Measurements from ENCODE around the gene PTPRCAP. TPM values are rescaled to one million over a fixed set of nuclear protein-coding genes. Genes with fewer than 3 reads are reported as not detected.
A peak's percentile ranks its signal among the peaks of the same experiment; 100 is the strongest.

PTPRCAP gene
- total RNA-seq, 2 donors from 2014 or later = 94.5 to 119 TPM

- H3K4me1 Mint-ChIP-seq (ENCODE audit: low read depth) = no peaks in the 10 kb centered on the region
These were observed 20.8 kb upstream of the PTPRCAP start for GRCh38 chr11:67458266-67458665.

GRCh38 chr11:67457453-67457852 is 20.0 kb upstream of the PTPRCAP start:
- no peak for DNase-seq
- Mint-ChIP-seq H3K27ac (no peak overlapping the region), H3K36me3 (ENCODE audit: insufficient read depth in 2 of 2) (no peaks in the 10 kb centered on the region), H3K4me3 (no peak overlapping the region), H3K4me1 (ENCODE audit: low read depth) (no peaks in the 10 kb centered on the region), H3K9me3 (no peaks in the 10 kb centered on the region), H3K27me3 (ENCODE audit: low read depth) (no peaks in the 10 kb centered on the region)
- ATAC-seq (replicated peaks in 1 of 2) = no peak

More at GRCh38 chr11:67458266-67458665, 20.8 kb upstream of the PTPRCAP start:
- no peak for DNase-seq
- Mint-ChIP-seq H3K27ac (no peak overlapping the region), H3K36me3 (ENCODE audit: insufficient read depth in 2 of 2) (no peaks in the 10 kb centered on the region), H3K27me3 (ENCODE audit: low read depth) (no peaks in the 10 kb centered on the region), H3K4me3 (no peak overlapping the region), H3K9me3 (no peaks in the 10 kb centered on the region)
- ATAC-seq (replicated peaks in 1 of 2) = no peak

GRCh38 chr11:67456068-67456705 is 18.7 kb upstream of the PTPRCAP start:
- H3K4me1 Mint-ChIP-seq (ENCODE audit: low read depth) = no peaks in the 10 kb centered on the region
- no peaks in the 10 kb centered on the region for H3K36me3 Mint-ChIP-seq (ENCODE audit: insufficient read depth in 2 of 2)
- H3K27me3 Mint-ChIP-seq (ENCODE audit: low read depth) = no peaks in the 10 kb centered on the region
- DNase-seq (no peak), ATAC-seq (replicated peaks in 1 of 2) (no peak)
- H3K9me3 Mint-ChIP-seq = no peaks in the 10 kb centered on the region
- no peak overlapping the region for H3K4me3 Mint-ChIP-seq
- H3K27ac Mint-ChIP-seq = no peak overlapping the region

DNA sequence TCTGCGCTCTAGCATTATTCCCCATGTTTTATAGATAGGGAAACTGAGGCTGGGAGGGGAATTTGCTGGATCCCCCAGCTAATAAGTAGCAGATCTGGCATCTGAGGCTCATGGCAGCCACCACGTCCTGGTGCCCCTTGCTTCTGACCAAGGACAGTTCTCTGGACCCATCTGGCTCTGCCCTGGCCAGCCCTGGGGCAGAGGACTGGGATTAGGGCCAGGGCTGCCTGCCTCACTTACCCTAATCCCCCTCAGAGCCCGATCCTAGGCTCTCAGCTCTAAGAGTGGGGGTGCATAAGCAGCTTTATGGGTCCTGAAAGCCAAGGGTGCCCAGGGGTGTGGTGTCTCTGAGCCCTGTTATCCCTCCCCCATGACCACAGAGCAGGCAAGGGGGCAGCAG is 17.6 kb upstream of the PTPRCAP start, which contains the start of gene CABP4:
Gene CABP4, plus strand, starts transcription at position 301 of the 400 bp plus-strand sequence. Its CDS starts 70 bp downstream, at position 371.
- no peaks in the 10 kb centered on the region for H3K27me3 Mint-ChIP-seq (ENCODE audit: low read depth)
- H3K27ac Mint-ChIP-seq = no peak within 1 kb of the TSS
- DNase-seq = no peak
- H3K4me3 Mint-ChIP-seq = no peak within 1 kb of the TSS
- H3K36me3 Mint-ChIP-seq (ENCODE audit: insufficient read depth in 2 of 2) = no peaks in the 10 kb centered on the region
- no peaks in the 10 kb centered on the region for H3K9me3 Mint-ChIP-seq
- peaks cover 2% of the 10 kb centered on the region for H3K4me1 Mint-ChIP-seq (ENCODE audit: low read depth)
- ATAC-seq (replicated peaks in 1 of 2) = no peak

GRCh38 chr11:67453816-67454732 is 16.6 kb upstream of the PTPRCAP start:
- DNase-seq (no peak), ATAC-seq (replicated peaks in 1 of 2) (no peak)
- H3K9me3 Mint-ChIP-seq = no peaks in the 10 kb centered on the region
- H3K36me3 Mint-ChIP-seq (ENCODE audit: insufficient read depth in 2 of 2) = no peaks in the 10 kb centered on the region
- no peaks in the 10 kb centered on the region for H3K27me3 Mint-ChIP-seq (ENCODE audit: low read depth)
- H3K4me3 Mint-ChIP-seq = no peak overlapping the region
- H3K27ac Mint-ChIP-seq = no peak overlapping the region
- peaks cover 10% of the 10 kb centered on the region for H3K4me1 Mint-ChIP-seq (ENCODE audit: low read depth)

GRCh38 chr11:67452141-67452952 is 14.9 kb upstream of the PTPRCAP start, which contains the start of gene GPR152:
GPR152 (minus strand) TSS chr11:67452729; CDS start chr11:67452724, 5 bp downstream.
- H3K9me3 Mint-ChIP-seq = no peaks in the 10 kb centered on the region
- no peak within 1 kb of the TSS for H3K27ac Mint-ChIP-seq
- DNase-seq (no peak), ATAC-seq (replicated peaks in 1 of 2) (no peak)
- H3K36me3 Mint-ChIP-seq (ENCODE audit: insufficient read depth in 2 of 2) = no peaks in the 10 kb centered on the region
- H3K4me3 Mint-ChIP-seq = no peak within 1 kb of the TSS
- H3K27me3 Mint-ChIP-seq (ENCODE audit: low read depth) = no peaks in the 10 kb centered on the region
- H3K4me1 Mint-ChIP-seq (ENCODE audit: low read depth) = peaks cover 24% of the 10 kb centered on the region

DNA sequence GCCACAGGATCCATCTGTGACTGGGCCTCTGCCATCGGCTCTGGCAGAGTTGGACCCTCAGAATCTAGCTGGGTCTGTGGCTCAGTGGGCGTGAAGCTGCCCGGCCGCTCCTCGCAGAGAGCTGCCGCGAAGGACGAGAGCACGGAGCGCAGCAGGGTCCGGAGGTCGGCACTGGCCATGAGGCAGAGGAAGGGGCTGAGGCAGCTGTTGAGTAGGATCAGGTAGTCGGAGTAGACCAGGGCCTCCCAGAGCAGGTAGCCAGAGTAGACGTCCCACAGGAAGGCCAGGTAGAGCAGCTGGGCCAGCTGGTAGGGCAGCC is 14.1 kb upstream of the PTPRCAP start:
- Mint-ChIP-seq H3K9me3 (no peaks in the 10 kb centered on the region), H3K4me1 (ENCODE audit: low read depth) (peaks cover 31% of the 10 kb centered on the region), H3K4me3 (no peak overlapping the region), H3K27ac (no peak overlapping the region), H3K36me3 (ENCODE audit: insufficient read depth in 2 of 2) (no peaks in the 10 kb centered on the region), H3K27me3 (ENCODE audit: low read depth) (no peaks in the 10 kb centered on the region)
- no peak for DNase-seq
- ATAC-seq (replicated peaks in 1 of 2) = no peak

- H3K27ac Mint-ChIP-seq = no peak overlapping the region
- H3K9me3 Mint-ChIP-seq = no peaks in the 10 kb centered on the region
These were observed 13.5 kb upstream of the PTPRCAP start for GRCh38 chr11:67450796-67451657.

GRCh38 chr11:67449116-67449844 is 11.8 kb upstream of the PTPRCAP start:
- Mint-ChIP-seq H3K27me3 (ENCODE audit: low read depth) (no peaks in the 10 kb centered on the region), H3K27ac (no peak overlapping the region), H3K36me3 (ENCODE audit: insufficient read depth in 2 of 2) (no peaks in the 10 kb centered on the region), H3K9me3 (no peaks in the 10 kb centered on the region), H3K4me3 (no peak overlapping the region), H3K4me1 (ENCODE audit: low read depth) (peaks cover 54% of the 10 kb centered on the region)
- no peak for ATAC-seq (replicated peaks in 1 of 2)
- no peak for DNase-seq

More at GRCh38 chr11:67450796-67451657, 13.5 kb upstream of the PTPRCAP start:
- ATAC-seq (replicated peaks in 1 of 2) (no peak), DNase-seq (no peak)
- Mint-ChIP-seq H3K27me3 (ENCODE audit: low read depth) (no peaks in the 10 kb centered on the region), H3K36me3 (ENCODE audit: insufficient read depth in 2 of 2) (no peaks in the 10 kb centered on the region), H3K4me1 (ENCODE audit: low read depth) (peaks cover 37% of the 10 kb centered on the region), H3K4me3 (no peak overlapping the region)

- Mint-ChIP-seq H3K9me3 (no peaks in the 10 kb centered on the region), H3K27ac (no peak overlapping the region), H3K27me3 (ENCODE audit: low read depth) (no peaks in the 10 kb centered on the region), H3K4me3 (peak overlapping the region in 1 of 2 donors; percentile 42), H3K4me1 (ENCODE audit: low read depth) (peaks cover 61% of the 10 kb centered on the region), H3K36me3 (ENCODE audit: insufficient read depth in 2 of 2) (no peaks in the 10 kb centered on the region)
- ATAC-seq (replicated peaks in 1 of 2) (no peak), DNase-seq (no peak)
These were observed 10.7 kb upstream of the PTPRCAP start for GRCh38 chr11:67448220-67448609.

DNA sequence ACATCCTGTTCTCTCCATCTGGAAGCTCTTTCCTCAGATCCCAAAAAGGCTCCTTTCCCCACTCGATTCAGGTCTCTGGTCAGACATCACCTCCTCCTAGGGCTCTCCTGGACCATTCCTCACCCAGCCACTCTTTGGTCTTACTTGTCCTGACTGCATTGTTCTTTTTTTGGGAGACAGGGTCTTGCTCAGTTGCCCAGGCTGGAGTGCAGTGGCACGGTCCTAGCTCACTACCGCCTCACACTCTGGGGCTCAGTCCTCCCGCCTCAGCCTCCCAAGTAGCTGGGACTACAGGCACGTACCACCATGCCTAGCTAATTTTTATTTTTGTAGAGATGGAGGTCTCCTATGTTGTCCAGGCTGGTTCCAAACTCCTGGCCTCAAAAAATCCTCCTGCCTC is 8.0 kb upstream of the PTPRCAP start:
- Mint-ChIP-seq H3K27ac (peak overlapping the region; percentile 81), H3K36me3 (ENCODE audit: insufficient read depth in 2 of 2) (no peaks in the 10 kb centered on the region), H3K27me3 (ENCODE audit: low read depth) (no peaks in the 10 kb centered on the region), H3K9me3 (no peaks in the 10 kb centered on the region), H3K4me3 (peak overlapping the region; percentile 84 to 90), H3K4me1 (ENCODE audit: low read depth) (peaks cover 76% of the 10 kb centered on the region)
- no peak for ATAC-seq (replicated peaks in 1 of 2)
- DNase-seq = no peak

Data from activated T-cell treated with anti-CD3 and anti-CD28 coated beads, Interleukin-2, amount 50 U/mL, for 72 hours (primary cell).